Nucleus accumbens (tissue), 56 donors: Measurements from ENCODE around the gene CSNK1G2.

Experiments used
- DNase-seq, 56 donors: peaks; one replicate each; lab custom pipeline; 2025; lab: John Stamatoyannopoulos, UW

Gene CSNK1G2

GRCh38 chr19:1917146-1917545 lies 23.8 kb upstream of the CSNK1G2 start:
- DNase-seq = no peak

- no peak for DNase-seq
Measured at GRCh38 chr19:1917926-1918325, 23.0 kb upstream of the CSNK1G2 start.

- DNase-seq = no peak
Measured at GRCh38 chr19:1918975-1919374, 22.0 kb upstream of the CSNK1G2 start.

GRCh38 chr19:1920644-1921043 lies 20.3 kb upstream of the CSNK1G2 start:
- no peak for DNase-seq

- no peak for DNase-seq
Measured at GRCh38 chr19:1921326-1921725, 19.6 kb upstream of the CSNK1G2 start.

GRCh38 chr19:1921825-1922224 lies 19.1 kb upstream of the CSNK1G2 start:
- DNase-seq = no peak

- DNase-seq = no peak
Measured at GRCh38 chr19:1922803-1923202, 18.2 kb upstream of the CSNK1G2 start.

- no peak for DNase-seq
Measured at GRCh38 chr19:1923319-1923718, 17.7 kb upstream of the CSNK1G2 start.

- no peak for DNase-seq
Measured at GRCh38 chr19:1924320-1924961, 16.5 kb upstream of the CSNK1G2 start.

GRCh38 chr19:1925544-1925943 lies 15.4 kb upstream of the CSNK1G2 start:
- no peak for DNase-seq

- DNase-seq = peak in 48 of 56 donors; percentile 10 to 83 (median 42)
Measured at GRCh38 chr19:1929021-1929742, 11.8 kb upstream of the CSNK1G2 start.

- DNase-seq = no peak
Measured at GRCh38 chr19:1931445-1931844, 9.5 kb upstream of the CSNK1G2 start.

GRCh38 chr19:1932395-1932794 lies 8.6 kb upstream of the CSNK1G2 start:
- no peak for DNase-seq

- DNase-seq = no peak
Measured at GRCh38 chr19:1933244-1933643, 7.7 kb upstream of the CSNK1G2 start.

- DNase-seq = no peak
Measured at GRCh38 chr19:1933942-1934341, 7.0 kb upstream of the CSNK1G2 start.

GRCh38 chr19:1935484-1936208 lies 5.3 kb upstream of the CSNK1G2 start:
- DNase-seq = peak in 32 of 56 donors; percentile 5 to 74 (median 32)

- no peak for DNase-seq
Measured at GRCh38 chr19:1936430-1936829, 4.5 kb upstream of the CSNK1G2 start.

GRCh38 chr19:1936916-1937610 lies 3.9 kb upstream of the CSNK1G2 start:
- DNase-seq = no peak

- no peak for DNase-seq
Measured at GRCh38 chr19:1938071-1938470, 2.9 kb upstream of the CSNK1G2 start.

GRCh38 chr19:1942078-1942933 lies 1.3 kb downstream of the CSNK1G2 start:
- peak in 35 of 56 donors; percentile 13 to 65 (median 33) for DNase-seq
